Coronary artery (tissue), 2 donors: ENCODE data around the gene RP9.

Experiments
- DNase-seq: peaks from one replicate; pipeline ENCODE4 v3.0.0-alpha.2; 2017; ENCODE audit warnings: low spot score
- H3K27ac ChIP-seq, 2 donors: fragments of 200-600 bp; sonication (generic); one replicate each; pipeline ENCODE4 v1.5.1; 2016 to 2019
- H3K4me3 ChIP-seq: fragments of 200-600 bp; sonication (generic); 2 replicates; pipeline ENCODE4 v1.5.1; 2016; ENCODE audit warnings: mild to moderate bottlenecking, moderate library complexity
- TF ChIP-seq, protein P1 (sequence below): fragments of 200-600 bp; sonication (generic); IDR thresholded peaks from one replicate; pipeline ENCODE4 v1.5.1; 2019; ENCODE audit warnings: antibody characterized with exemption

The RP9 gene

DNA sequence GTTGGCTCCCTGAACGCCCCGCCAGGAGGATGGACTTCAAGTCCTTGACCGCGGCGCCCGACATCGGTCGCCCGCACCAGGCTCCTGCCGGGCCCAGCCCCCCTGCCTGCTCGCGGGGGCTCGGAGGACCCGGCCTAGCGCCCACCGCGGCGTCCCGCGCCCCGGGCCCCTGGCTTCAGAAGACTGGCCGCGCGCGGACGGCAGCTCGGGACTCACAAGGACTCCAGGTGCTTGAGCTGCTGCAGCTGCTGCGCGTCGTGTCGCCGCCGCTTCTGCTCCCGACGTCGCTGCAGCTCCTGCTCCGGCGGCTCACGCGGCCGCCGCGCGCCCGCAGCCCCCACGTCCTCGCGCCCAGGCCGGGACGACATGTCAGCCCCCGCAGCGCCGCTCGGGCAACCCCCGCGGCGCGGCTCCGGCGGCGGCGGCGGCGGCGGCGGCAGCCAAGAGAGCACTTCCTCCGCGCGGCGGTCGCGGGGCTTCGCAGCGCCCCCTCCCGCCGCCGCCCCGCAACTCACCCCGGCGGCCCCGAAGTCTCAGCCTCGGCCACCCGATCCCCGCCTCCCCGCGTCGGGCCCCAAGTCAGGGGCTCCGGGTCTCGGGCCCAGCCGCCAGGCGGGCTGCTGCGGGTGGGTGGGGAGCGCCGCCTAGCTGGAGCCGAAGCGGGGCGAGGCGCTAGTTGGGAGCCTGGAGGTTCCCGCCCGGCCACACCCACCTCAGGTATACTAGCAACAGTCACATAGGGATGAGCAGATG lies at the start of gene RP9:
Gene RP9, minus strand, starts transcription at position 400 of the 753 bp plus-strand sequence. Its CDS starts 32 bp downstream, at position 368.
- DNase-seq = peak; percentile 76
- Histone ChIP-seq H3K4me3 (peak within 1 kb of the TSS; percentile 78), H3K27ac (peak within 1 kb of the TSS; percentile 69 to 80)
- TF ChIP-seq, protein P1, sequence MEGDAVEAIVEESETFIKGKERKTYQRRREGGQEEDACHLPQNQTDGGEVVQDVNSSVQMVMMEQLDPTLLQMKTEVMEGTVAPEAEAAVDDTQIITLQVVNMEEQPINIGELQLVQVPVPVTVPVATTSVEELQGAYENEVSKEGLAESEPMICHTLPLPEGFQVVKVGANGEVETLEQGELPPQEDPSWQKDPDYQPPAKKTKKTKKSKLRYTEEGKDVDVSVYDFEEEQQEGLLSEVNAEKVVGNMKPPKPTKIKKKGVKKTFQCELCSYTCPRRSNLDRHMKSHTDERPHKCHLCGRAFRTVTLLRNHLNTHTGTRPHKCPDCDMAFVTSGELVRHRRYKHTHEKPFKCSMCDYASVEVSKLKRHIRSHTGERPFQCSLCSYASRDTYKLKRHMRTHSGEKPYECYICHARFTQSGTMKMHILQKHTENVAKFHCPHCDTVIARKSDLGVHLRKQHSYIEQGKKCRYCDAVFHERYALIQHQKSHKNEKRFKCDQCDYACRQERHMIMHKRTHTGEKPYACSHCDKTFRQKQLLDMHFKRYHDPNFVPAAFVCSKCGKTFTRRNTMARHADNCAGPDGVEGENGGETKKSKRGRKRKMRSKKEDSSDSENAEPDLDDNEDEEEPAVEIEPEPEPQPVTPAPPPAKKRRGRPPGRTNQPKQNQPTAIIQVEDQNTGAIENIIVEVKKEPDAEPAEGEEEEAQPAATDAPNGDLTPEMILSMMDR = peak; percentile 55

DNA sequence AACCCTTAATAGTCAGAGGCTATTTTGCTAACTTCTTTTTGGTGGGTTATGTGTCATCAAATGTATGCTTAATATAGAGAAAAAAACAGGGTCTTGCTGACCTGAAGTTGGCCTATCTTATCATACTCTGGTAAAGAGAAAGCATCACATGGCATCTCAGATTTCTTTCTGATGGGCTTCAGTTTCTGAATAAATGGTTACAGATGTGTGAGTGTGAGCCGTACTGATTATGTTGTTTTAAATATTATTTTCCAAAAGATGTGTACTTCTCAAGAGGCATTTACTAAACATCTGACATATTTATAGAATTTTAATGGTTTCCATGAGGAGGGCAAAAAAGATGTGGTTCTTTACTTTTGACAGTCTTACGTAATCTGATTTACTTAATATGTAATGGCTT lies 48.6 kb upstream of the RP9 start:
- H3K27ac ChIP-seq = no peak overlapping the region
- TF ChIP-seq, protein P1 = no peak

DNA sequence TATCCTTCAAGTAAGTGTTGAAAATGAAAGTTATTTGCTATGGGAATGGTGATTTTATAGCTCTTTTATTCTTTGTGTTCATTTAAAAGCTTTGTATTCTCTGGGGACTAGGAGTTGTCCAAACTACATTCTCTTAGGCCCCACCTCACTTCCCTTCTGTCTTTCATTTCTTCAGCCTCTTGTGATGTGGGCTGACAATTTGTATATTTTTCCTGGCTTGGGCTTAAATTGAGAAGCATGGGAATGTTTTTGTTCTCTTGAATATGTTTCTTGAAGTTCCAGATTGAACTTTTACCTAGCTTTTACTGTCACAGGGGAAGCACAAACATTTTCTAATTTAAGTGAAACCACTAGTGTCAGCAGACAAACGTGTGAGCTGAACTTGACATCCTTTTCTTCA lies 48.1 kb upstream of the RP9 start:
- TF ChIP-seq, protein P1 = no peak
- DNase-seq = no peak
- H3K27ac ChIP-seq = peak overlapping the region in 1 of 2 donors; percentile 40
- H3K4me3 ChIP-seq = no peak overlapping the region

More for the DNA sequence above, 48.6 kb upstream of the RP9 start:
- DNase-seq = no peak
- H3K4me3 ChIP-seq = no peak overlapping the region

DNA sequence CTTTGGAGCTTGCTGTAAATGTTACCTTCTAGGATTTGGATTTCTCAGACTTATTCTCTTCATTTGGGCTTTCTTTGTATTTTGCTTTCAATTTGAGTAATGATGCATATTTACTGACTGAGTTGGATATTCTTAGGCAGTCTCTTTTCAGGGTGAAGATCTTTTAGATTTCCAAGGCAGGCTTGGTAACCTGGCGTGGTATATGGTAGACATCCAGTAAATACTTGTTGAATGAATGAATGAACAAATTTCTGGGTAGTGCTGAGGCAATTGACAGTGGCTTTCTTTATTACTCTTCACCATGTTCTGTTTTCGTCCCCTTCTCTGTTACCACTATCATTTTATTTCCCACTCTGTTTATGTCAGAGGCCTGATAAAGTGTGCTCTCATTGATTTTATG lies 47.2 kb upstream of the RP9 start:
- Histone ChIP-seq H3K27ac (peak overlapping the region in 1 of 2 donors; percentile 40), H3K4me3 (no peak overlapping the region)
- TF ChIP-seq, protein P1 = no peak
- DNase-seq = no peak

- Histone ChIP-seq H3K27ac (no peak overlapping the region), H3K4me3 (no peak overlapping the region)
- no peak for DNase-seq
- TF ChIP-seq, protein P1 = no peak
These were observed 46.6 kb upstream of the RP9 start for GRCh38 chr7:33155811-33156210.

DNA sequence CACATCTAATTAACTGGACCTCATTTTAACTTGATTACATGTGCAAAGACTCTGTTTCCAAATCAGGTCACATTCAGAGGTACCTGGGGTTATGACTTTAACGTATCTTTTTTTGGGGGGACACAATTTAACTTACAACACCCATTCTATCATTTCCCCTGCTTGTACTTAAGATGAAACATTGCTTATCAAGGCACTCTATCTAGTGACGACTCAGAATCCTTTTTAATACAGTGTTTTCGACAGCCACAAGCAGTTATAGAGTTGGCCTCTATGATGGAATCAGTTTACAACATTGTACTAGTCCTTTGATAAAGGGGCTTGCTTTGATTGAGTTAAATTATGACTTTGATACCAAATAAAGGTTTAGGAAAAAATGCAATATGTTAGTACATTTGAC lies 42.9 kb upstream of the RP9 start:
- no peak overlapping the region for H3K4me3 ChIP-seq
- DNase-seq = no peak
- no peak overlapping the region for H3K27ac ChIP-seq
- TF ChIP-seq, protein P1 = no peak

DNA sequence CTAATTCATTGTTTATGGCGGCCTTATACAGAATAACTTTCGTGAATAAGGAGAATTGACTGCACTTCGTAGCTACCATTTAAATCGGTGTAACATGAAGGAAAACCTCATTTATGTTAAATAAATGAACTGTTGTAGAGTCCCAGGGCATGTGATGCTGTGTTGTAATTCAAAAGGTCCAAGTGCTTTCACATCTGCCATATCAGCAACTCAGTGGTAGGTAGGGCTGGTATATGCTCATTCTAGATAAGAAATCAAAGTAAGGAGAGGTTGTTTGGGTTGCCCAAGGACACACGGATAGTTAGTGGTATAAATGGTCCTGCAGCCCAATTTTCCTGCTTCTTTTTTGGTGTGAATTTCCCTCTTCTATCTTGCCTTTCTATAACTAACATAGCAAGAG lies 36.0 kb upstream of the RP9 start:
- Histone ChIP-seq H3K27ac (no peak overlapping the region), H3K4me3 (no peak overlapping the region)
- TF ChIP-seq, protein P1 = no peak
- no peak for DNase-seq
